T-helper 1 cell treated with Interleukin-12 subunit alpha and Interleukin-12 subunit beta and Interleukin-4 antibody, amounts not matched to agents 30 ng/mL and 1 ng/mL, for 36 hours (primary cell): ENCODE data around the gene SENP7. TPM values are rescaled to one million over a fixed set of nuclear protein-coding genes. Genes with fewer than 3 reads are reported as not detected.

Experiments used
- intact Hi-C: fragments of 100-400 bp; cut with micrococcal nuclease; formaldehyde crosslinking; loops from one replicate; pipeline ENCODE4 v1.15.1; 2024
- total RNA-seq: library from RNA; stranded (reverse); gene quantifications from 2 replicates; pipeline ENCODE4 v1.2.3, GENCODE V29; 2022

SENP7 gene
- total RNA-seq, 1 donor from 2014 or later: 33.3 TPM

- intact Hi-C loops: no loop called here
Observed at GRCh38 chr3:101529816-101530685, 17.0 kb upstream of the SENP7 start.

GRCh38 chr3:101527906-101528305 is 14.9 kb upstream of the SENP7 start:
- intact Hi-C loops: no loop called here

GRCh38 chr3:101527441-101527840 is 14.4 kb upstream of the SENP7 start:
- intact Hi-C loops: no loop called here

- intact Hi-C loops: no loop called here
Observed at GRCh38 chr3:101521211-101521701, 8.2 kb upstream of the SENP7 start.

- intact Hi-C loops: loop anchor here (2.0 kb wide), 3 partner anchors 205 to 809 kb away; partner anchors contain the start of gene CEP97
Observed at GRCh38 chr3:101519685-101520365, 6.8 kb upstream of the SENP7 start.

- intact Hi-C loops: loop anchor here (1.0 to 2.0 kb wide), 10 partner anchors 13 to 808 kb away; partner anchors contain the start of genes CEP97, TRMT10C and ZBTB11
Observed at GRCh38 chr3:101518421-101518871, 5.4 kb upstream of the SENP7 start.

GRCh38 chr3:101513419-101513986 is 491 bp upstream of the SENP7 start:
- intact Hi-C loops: loop anchor here (1.0 to 5.0 kb wide), 5 partner anchors 60 to 1251 kb away; partner anchors contain the start of genes LNP1, TBC1D23, TOMM70 and ZBTB11

GRCh38 chr3:101512396-101512645 is 691 bp downstream of the SENP7 start:
- intact Hi-C loops: loop anchor here (1.0 to 5.0 kb wide), 4 partner anchors 8 to 1250 kb away; partner anchors contain the start of genes LNP1, TBC1D23, TOMM70 and TRMT10C

GRCh38 chr3:101509811-101510210 is 3.2 kb downstream of the SENP7 start:
- intact Hi-C loops: loop anchor here (5.0 kb wide), 2 partner anchors 1108 to 1248 kb away; partner anchors contain the start of genes LNP1, TBC1D23 and TOMM70

- intact Hi-C loops: no loop called here
Observed at GRCh38 chr3:101509281-101509680, 3.7 kb downstream of the SENP7 start.

GRCh38 chr3:101501783-101502182 is 11.2 kb downstream of the SENP7 start:
- intact Hi-C loops: no loop called here

- intact Hi-C loops: no loop called here
Observed at GRCh38 chr3:101500208-101500607, 12.8 kb downstream of the SENP7 start.

- intact Hi-C loops: no loop called here
Observed at GRCh38 chr3:101497803-101498202, 15.2 kb downstream of the SENP7 start.

GRCh38 chr3:101495552-101495951 is 17.5 kb downstream of the SENP7 start:
- intact Hi-C loops: no loop called here

- intact Hi-C loops: no loop called here
Observed at GRCh38 chr3:101484805-101485620, 28.0 kb downstream of the SENP7 start.

- intact Hi-C loops: loop anchor here (5.0 kb wide), 1 partner anchor 1698 kb away; no protein-coding TSS in a partner anchor
Observed at GRCh38 chr3:101478980-101479379, 34.0 kb downstream of the SENP7 start.

GRCh38 chr3:101474841-101475552 is 38.0 kb downstream of the SENP7 start:
- intact Hi-C loops: loop anchor here (5.0 kb wide), 1 partner anchor 1702 kb away; no protein-coding TSS in a partner anchor

- intact Hi-C loops: loop anchor here (5.0 kb wide), 1 partner anchor 94 kb away; the partner anchor contains the start of gene TRMT10C
Observed at GRCh38 chr3:101468676-101469075, 44.3 kb downstream of the SENP7 start.

GRCh38 chr3:101467310-101467663 is 45.7 kb downstream of the SENP7 start:
- intact Hi-C loops: loop anchor here (5.0 kb wide), 1 partner anchor 95 kb away; the partner anchor contains the start of gene TRMT10C
